AG04449 (cell line): Measurements from ENCODE around the gene TEX44.

Experiments used
- CTCF ChIA-PET: fragments of 350-600 bp; formaldehyde crosslinking; extraction: SDS; loops from one replicate; lab custom pipeline; 2021; ENCODE audit warnings: antibody characterized with exemption; lab: Yijun Ruan, JAX
- POLR2A ChIA-PET: fragments of 400-600, 350-600 bp; formaldehyde crosslinking; extraction: SDS; loops from one replicate; lab custom pipeline; 2020; ENCODE audit warnings: antibody characterized with exemption, inconsistent platforms; lab: Yijun Ruan, JAX
- DNase-seq: peaks from one replicate; pipeline ENCODE4 v3.0.0-alpha.2; 2010; ENCODE audit warnings: low read depth, low spot score
- H3K4me3 ChIP-seq: 2 replicates; pipeline ENCODE4 v1.5.1; 2011; ENCODE audit warnings: low read depth, mild to moderate bottlenecking, control low read depth, low read length
- TF ChIP-seq, protein P1 (sequence below): IDR thresholded peaks from one replicate; pipeline ENCODE4 v1.5.1; 2011; ENCODE audit warnings: mild to moderate bottlenecking, moderate library complexity, low read length, control low read depth, inconsistent platforms; ENCODE audit not compliant: insufficient read depth; ENCODE audit errors: missing control alignments

TEX44 gene

DNA sequence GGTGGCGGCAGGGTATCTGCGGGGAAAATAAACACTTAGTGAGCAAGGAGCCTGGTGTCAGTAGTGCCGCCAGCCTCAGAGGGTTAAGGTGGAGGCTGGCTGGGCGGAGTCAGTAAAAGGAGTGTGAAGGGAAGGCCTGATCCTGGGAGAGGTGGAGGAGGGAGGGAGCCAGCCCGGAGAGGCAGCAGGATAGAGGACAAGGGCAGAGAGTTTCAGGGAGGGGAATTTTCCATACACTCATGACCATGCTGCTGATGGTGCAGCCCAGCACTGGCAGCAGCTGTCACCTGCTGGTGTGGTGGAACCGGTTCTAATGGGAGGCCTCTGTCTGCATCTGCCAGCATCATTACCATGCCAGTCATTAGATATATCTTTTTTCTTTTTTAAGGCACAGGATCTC lies 2.0 kb upstream of the TEX44 start:
- TF ChIP-seq, protein P1, sequence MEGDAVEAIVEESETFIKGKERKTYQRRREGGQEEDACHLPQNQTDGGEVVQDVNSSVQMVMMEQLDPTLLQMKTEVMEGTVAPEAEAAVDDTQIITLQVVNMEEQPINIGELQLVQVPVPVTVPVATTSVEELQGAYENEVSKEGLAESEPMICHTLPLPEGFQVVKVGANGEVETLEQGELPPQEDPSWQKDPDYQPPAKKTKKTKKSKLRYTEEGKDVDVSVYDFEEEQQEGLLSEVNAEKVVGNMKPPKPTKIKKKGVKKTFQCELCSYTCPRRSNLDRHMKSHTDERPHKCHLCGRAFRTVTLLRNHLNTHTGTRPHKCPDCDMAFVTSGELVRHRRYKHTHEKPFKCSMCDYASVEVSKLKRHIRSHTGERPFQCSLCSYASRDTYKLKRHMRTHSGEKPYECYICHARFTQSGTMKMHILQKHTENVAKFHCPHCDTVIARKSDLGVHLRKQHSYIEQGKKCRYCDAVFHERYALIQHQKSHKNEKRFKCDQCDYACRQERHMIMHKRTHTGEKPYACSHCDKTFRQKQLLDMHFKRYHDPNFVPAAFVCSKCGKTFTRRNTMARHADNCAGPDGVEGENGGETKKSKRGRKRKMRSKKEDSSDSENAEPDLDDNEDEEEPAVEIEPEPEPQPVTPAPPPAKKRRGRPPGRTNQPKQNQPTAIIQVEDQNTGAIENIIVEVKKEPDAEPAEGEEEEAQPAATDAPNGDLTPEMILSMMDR = no peak
- DNase-seq = no peak
- no peak overlapping the region for H3K4me3 ChIP-seq
- ChIA-PET CTCF (interaction anchor here (1.1 to 5.7 kb wide), 3 partner anchors 10 to 109 kb away, joined by 3 to 62 read pairs (median 4); no protein-coding TSS in a partner anchor), POLR2A (no interaction called here)

DNA sequence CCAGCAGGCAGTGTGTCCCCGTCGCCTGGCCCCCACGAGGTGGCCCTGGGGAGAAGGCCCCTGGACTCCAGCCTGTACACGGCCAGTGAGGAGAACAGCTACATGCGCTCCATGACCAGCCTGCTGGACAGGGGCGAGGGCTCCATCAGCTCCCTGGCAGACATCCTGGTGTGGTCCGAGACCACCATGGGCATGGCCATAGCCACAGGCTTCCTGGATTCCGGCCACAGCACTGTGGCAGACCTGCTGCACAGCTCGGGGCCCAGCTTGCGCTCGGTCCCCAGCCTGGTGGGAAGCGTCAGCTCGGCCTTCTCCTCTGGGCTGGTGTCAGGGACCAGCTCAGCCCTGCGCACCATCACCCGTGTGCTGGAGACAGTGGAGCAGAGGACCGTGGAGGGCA lies 1.0 kb downstream of the TEX44 start:
- no peak overlapping the region for H3K4me3 ChIP-seq
- DNase-seq = no peak
- CTCF ChIA-PET = interaction anchor here (0.7 to 5.7 kb wide), 6 partner anchors 7 to 120 kb away, joined by 3 to 62 read pairs (median 4); no protein-coding TSS in a partner anchor
- TF ChIP-seq, protein P1 = no peak
- POLR2A ChIA-PET = interaction anchor here (0.6 kb wide), 1 partner anchor 73 kb away, joined by 3 read pairs; no protein-coding TSS in a partner anchor

DNA sequence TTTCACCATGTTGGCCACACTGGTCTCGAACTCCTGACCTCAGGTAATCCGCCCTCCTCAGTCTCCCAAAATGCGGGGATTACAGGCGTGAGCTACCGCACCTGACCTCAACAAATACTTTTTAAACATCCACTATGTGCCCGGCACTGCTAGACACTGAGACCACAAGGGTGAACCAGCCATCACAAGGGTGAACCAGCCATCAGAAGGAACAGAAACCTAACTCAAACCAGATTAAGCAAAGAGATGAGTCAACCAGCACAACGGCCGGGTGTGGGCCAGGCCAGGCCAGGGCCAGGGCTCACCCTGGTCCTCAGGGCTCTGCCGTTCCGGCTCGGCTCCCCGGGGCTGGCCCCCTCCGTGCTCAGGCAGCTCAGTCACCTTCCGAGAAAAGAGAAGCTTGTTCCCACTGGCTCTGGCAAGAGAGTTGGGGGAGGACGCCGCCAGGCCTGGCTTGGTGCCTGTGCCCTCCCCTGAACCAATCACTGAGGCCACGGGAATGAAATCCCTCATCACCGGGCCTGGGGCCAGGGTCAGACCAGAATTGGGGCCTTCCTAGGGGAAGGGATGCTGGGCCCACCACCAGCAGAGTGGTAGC lies 4.4 kb downstream of the TEX44 start:
- CTCF ChIA-PET = interaction anchor here (1.4 to 7.0 kb wide), 4 partner anchors 10 to 80 kb away, joined by 4 to 159 read pairs (median 45); no protein-coding TSS in a partner anchor
- POLR2A ChIA-PET = no interaction called here
- TF ChIP-seq, protein P1 = no peak

DNA sequence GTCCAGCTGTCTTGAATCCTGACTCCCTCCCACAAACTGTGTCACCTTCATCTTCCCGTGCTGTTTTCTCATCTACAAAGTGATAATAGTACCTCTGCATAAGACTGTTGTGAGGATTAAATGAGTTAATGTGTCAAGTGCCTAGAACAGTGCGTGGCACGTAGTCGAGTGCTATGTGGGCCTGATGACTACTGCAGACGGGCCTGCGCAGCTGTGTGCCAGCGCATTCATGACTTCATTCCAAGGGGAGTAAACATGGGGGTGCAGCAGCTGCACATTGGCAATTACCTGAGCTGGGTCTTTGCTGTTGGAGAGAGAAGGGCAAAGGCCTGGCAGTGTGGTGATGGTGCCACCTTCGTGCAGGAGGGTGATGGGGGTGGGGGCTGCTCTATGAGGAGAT lies 5.0 kb downstream of the TEX44 start:
- CTCF ChIA-PET = interaction anchor here (1.4 to 7.0 kb wide), 4 partner anchors 9 to 80 kb away, joined by 4 to 159 read pairs (median 45); no protein-coding TSS in a partner anchor
- no peak overlapping the region for H3K4me3 ChIP-seq
- TF ChIP-seq, protein P1 = no peak
- DNase-seq = no peak
- POLR2A ChIA-PET = interaction anchor here (0.7 kb wide), 1 partner anchor 520 kb away, joined by 3 read pairs; no protein-coding TSS in a partner anchor

More for the DNA sequence above, 4.4 kb downstream of the TEX44 start:
- H3K4me3 ChIP-seq = no peak overlapping the region
- DNase-seq = no peak

DNA sequence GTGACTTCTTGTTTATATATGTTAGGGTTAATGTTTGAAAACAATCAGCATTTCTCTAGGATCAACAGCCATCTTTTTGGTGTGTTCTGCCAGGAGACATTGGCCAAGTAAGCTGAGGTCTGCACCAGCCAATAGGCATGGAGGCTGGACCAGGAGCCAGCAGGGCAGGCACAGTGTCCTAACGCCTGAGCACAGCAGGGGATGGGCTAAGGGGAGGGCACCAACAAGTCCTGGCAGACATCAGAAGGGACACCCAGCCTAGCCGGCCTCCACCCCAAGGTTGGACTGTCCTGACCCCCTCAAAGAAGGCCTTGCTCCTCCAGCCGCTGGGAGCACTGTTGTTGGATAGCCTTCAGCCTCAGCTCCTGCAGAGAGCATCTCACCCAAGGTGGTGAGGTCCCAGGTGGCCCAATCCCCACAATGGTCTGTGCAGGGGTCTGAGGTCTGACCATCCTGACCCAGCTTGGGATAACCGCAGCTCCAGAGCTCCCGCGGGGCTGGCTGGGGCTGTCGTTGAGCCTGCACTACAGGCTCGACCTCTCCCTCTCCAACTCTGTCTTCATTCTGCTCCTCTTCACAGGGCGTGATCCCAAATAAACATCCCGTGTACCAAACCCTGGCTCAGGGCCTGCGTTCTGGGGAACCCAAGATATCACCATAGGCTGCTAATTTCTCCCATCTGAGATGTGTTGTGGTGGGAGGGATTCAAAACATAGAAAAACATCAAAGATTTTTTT lies 8.1 kb downstream of the TEX44 start:
- CTCF ChIA-PET = interaction anchor here (0.5 to 7.0 kb wide), 42 partner anchors 10 to 777 kb away, joined by 3 to 159 read pairs (median 4); partner anchors contain the start of genes NCL, NMUR1 and TEX44
- no peak overlapping the region for H3K4me3 ChIP-seq
- TF ChIP-seq, protein P1 = no peak
- POLR2A ChIA-PET = no interaction called here
- no peak for DNase-seq
